Gastrocnemius medialis (tissue), 4 donors: ENCODE results near the gene AGAP1.

Experiments used
- CTCF ChIP-seq, 5 experiments: fragments of 450-650 bp in 3 of 5; fragments of 200-600 bp in 2 of 5; sonication (generic) in 2 of 5; IDR thresholded peaks in 4 of 5; conservative IDR thresholded peaks in 1 of 5; 1 replicate in 4 of 5; 2 replicates in 1 of 5; pipeline ENCODE4 v1.5.1; 2016 to 2019; ENCODE audit warnings: antibody characterized with exemption in 5 of 5, mild to moderate bottlenecking in 3 of 5, moderate library complexity in 3 of 5
- POLR2A ChIP-seq, 2 donors: fragments of 450-650 bp; IDR thresholded peaks; one replicate each; pipeline ENCODE4 v1.6.1; 2017; ENCODE audit warnings: antibody characterized with exemption in 2 of 2, mild to moderate bottlenecking in 2 of 2, moderate library complexity in 2 of 2

GRCh38 chr2:235694721-235695601 lies 201.1 kb downstream of the AGAP1 start:
- no peak for TF ChIP-seq CTCF (IDR thresholded peaks at IDR 0.05 in 4 of 5, conservative IDR thresholded peaks at IDR 0.05 in 1 of 5)
- no peak for TF ChIP-seq POLR2A (IDR thresholded peaks at IDR 0.05)
